ENCODE measurements around the gene KCNJ4.

GRCh38 chr22:38442967-38443627, 11.9 kb downstream of the KCNJ4 start:
- TF ChIP-seq CTCF (conservative IDR thresholded peaks at IDR 0.05; ENCODE audit: low read length): no peak
- no peak for TF ChIP-seq EZH2phosphoT487 (IDR thresholded peaks at IDR 0.05; ENCODE audit: borderline replicate concordance, low read depth, low read length)

Data from OCI-LY7 (cell line).